ENCODE data around the gene CBX4. TPM values are rescaled to one million over a fixed set of nuclear protein-coding genes. Genes with fewer than 3 reads are reported as not detected.
A peak's percentile ranks its signal among the peaks of the same experiment; 100 is the strongest.

The CBX4 gene
- total RNA-seq, 6 donors from 2014 or later, result 17.0 to 33.3 (median 25.0) TPM

DNA sequence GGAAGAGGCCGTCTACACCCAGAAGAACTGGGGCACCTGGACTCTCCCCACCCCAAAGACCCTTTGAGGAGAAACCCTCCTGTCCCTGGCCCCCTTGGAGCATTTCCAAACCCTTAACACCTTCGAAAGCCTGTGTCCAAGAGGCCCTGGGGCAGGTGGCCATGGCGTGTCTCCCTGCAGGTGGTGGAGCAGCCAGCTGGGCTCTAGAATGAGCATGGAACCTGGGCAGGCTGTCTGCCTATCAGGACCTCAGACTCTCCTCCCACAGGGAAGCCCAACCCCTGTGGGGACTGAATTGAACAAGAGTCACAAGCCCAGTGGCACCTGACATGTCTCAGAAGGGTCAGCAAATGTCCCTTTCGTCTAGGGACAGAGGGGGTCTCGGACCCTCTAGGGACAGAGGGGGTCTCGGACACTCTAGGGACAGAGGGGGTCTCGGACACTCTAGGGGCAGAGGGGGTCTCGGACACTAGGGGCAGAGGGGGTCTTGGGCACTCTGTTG, 8.4 kb downstream of the CBX4 start:
- no peak for ATAC-seq (ENCODE audit: low FRiP score in 2 of 2)
- Histone ChIP-seq H3K4me1 (peaks cover 47 to 73% (median 53%) of the 10 kb centered on the region in 4 donors), H3K4me3 (no peak overlapping the region), H3K9me3 (no peaks in the 10 kb centered on the region), H3K27ac (peak overlapping the region in 1 of 4 donors; percentile 77), H3K27me3 (no peaks in the 10 kb centered on the region), H3K36me3 (peaks cover 9 to 24% (median 19%) of the 10 kb centered on the region in 4 donors)
- WGBS, 2 donors, result 86 to 93% methylated on average over 4 to 7 of the region's 8 CpGs
- peak in 1 of 2 donors; percentile 22 for DNase-seq
- TF ChIP-seq CTCF (IDR thresholded peaks at IDR 0.05), result no peak
- TF ChIP-seq POLR2AphosphoS5 (IDR thresholded peaks at IDR 0.05), result no peak

DNA sequence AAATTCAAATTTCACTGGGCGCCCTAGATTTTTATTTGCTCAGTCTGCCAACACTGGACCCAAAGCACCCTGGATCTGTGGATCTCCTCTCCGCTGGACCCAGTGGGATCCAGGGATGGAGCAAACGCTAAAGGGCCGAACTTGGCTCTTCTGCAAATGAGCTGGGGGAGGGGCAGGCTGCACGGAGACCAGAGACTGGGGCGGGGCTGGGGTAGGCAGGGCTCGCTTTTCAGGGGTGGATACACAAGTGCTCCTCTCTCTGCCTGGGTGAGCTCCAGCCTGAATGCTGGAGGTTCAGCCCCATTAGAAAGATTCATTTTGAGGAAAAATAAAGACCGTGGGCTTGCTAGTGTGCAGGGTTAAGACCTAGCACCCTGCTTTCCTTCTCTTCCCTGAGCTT, 8.9 kb downstream of the CBX4 start:
- 69 to 73% methylated on average over 8 of the region's 8 CpGs for WGBS, 2 donors
- Histone ChIP-seq H3K36me3 (peaks cover 9 to 22% (median 17%) of the 10 kb centered on the region in 4 donors), H3K27ac (no peak overlapping the region), H3K4me3 (no peak overlapping the region), H3K9me3 (no peaks in the 10 kb centered on the region), H3K27me3 (no peaks in the 10 kb centered on the region), H3K4me1 (peaks cover 44 to 68% (median 51%) of the 10 kb centered on the region in 4 donors)
- TF ChIP-seq POLR2A (IDR thresholded peaks at IDR 0.05), result no peak
- TF ChIP-seq CTCF (IDR thresholded peaks at IDR 0.05), result no peak
- TF ChIP-seq EP300 (IDR thresholded peaks at IDR 0.05), result no peak
- no peak for TF ChIP-seq POLR2AphosphoS5 (IDR thresholded peaks at IDR 0.05)
- ATAC-seq (ENCODE audit: low FRiP score in 2 of 2), result no peak
- no peak for DNase-seq

GRCh38 chr17:79829457-79829856, 9.8 kb downstream of the CBX4 start:
- Histone ChIP-seq H3K9me3 (no peaks in the 10 kb centered on the region), H3K4me1 (peaks cover 44 to 63% (median 51%) of the 10 kb centered on the region in 4 donors), H3K4me3 (no peak overlapping the region), H3K27ac (no peak overlapping the region), H3K27me3 (no peaks in the 10 kb centered on the region), H3K36me3 (peaks cover 6 to 13% (median 11%) of the 10 kb centered on the region in 4 donors)
- WGBS, 2 donors, result 38 to 60% methylated on average over 1 to 2 of the region's 2 CpGs
- ATAC-seq (ENCODE audit: low FRiP score in 2 of 2) (no peak), DNase-seq (no peak)
- TF ChIP-seq POLR2A (IDR thresholded peaks at IDR 0.05), result no peak
- no peak for TF ChIP-seq EP300 (IDR thresholded peaks at IDR 0.05)
- no peak for TF ChIP-seq POLR2AphosphoS5 (IDR thresholded peaks at IDR 0.05)
- no peak for TF ChIP-seq CTCF (IDR thresholded peaks at IDR 0.05)

DNA sequence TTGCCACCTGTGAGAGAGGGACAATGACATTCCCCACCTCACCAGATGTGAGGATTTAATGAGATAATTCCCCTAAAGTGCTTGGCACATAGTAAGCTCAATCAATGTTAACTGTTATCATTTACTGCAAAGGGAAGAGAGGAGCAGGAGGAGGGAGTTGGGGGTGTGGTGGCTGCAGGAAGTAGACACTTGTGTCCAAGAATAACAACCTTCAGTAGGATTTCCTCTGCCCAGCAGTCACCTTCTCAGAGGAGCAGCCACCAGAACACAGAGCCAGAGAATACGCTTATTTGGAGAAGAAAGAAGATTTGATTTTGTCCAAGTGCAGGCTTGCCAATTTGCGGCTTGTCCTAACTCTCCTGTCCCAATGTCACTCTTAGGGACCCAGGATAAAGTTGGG, 10.2 kb downstream of the CBX4 start:
- ATAC-seq (ENCODE audit: low FRiP score in 2 of 2) (no peak), DNase-seq (no peak)
- Histone ChIP-seq H3K27ac (no peak overlapping the region), H3K4me3 (no peak overlapping the region), H3K36me3 (peaks cover 4 to 9% (median 6%) of the 10 kb centered on the region in 4 donors), H3K4me1 (peaks cover 44 to 59% (median 51%) of the 10 kb centered on the region in 4 donors), H3K9me3 (no peaks in the 10 kb centered on the region), H3K27me3 (no peaks in the 10 kb centered on the region)
- TF ChIP-seq EP300 (IDR thresholded peaks at IDR 0.05) (no peak), CTCF (IDR thresholded peaks at IDR 0.05) (no peak), POLR2A (IDR thresholded peaks at IDR 0.05) (no peak), POLR2AphosphoS5 (IDR thresholded peaks at IDR 0.05) (no peak)
- 68 to 73% methylated on average over 2 of the region's 2 CpGs for whole genome bisulfite sequencing, 2 donors

Data from upper lobe of left lung (tissue), 6 donors.